HEK293 (cell line): Measurements from ENCODE around the gene CCT3.
A peak's percentile ranks its signal among the peaks of the same experiment; 100 is the strongest.

Experiments
- KLF16 ChIP-seq: fragments of 450-650 bp; formaldehyde crosslinking; IDR thresholded peaks from 2 replicates; pipeline ENCODE4 v1.5.1; 2017; ENCODE audit warnings: missing biosample characterization, missing genetic modification characterization
- KLF7 ChIP-seq: fragments of 450-650 bp; formaldehyde crosslinking; IDR thresholded peaks from 2 replicates; pipeline ENCODE4 v1.5.1; 2016; ENCODE audit warnings: missing biosample characterization, missing genetic modification characterization, borderline replicate concordance
- RBAK ChIP-seq: fragments of 450-650 bp; formaldehyde crosslinking; IDR thresholded peaks from 2 replicates; pipeline ENCODE4 v1.5.1; 2016; ENCODE audit warnings: missing biosample characterization, missing genetic modification characterization
- REPIN1 ChIP-seq: fragments of 450-650 bp; formaldehyde crosslinking; IDR thresholded peaks from 2 replicates; pipeline ENCODE4 v1.5.1; 2017; ENCODE audit warnings: missing biosample characterization, missing genetic modification characterization, low read depth
- SP2 ChIP-seq: fragments of 450-650 bp; formaldehyde crosslinking; IDR thresholded peaks from 2 replicates; pipeline ENCODE4 v1.5.1; 2016; ENCODE audit warnings: missing biosample characterization, missing genetic modification characterization
- SP7 ChIP-seq: fragments of 450-650 bp; formaldehyde crosslinking; IDR thresholded peaks from 2 replicates; pipeline ENCODE4 v1.5.1; 2016; ENCODE audit warnings: missing biosample characterization, missing genetic modification characterization
- ZBTB21 ChIP-seq: fragments of 450-650 bp; formaldehyde crosslinking; IDR thresholded peaks from 2 replicates; pipeline ENCODE4 v1.5.1; 2017; ENCODE audit warnings: missing biosample characterization, missing genetic modification characterization
- ZBTB7A ChIP-seq: fragments of 450-650 bp; formaldehyde crosslinking; IDR thresholded peaks from 2 replicates; pipeline ENCODE4 v1.5.1; 2016; ENCODE audit warnings: low read depth, missing biosample characterization, missing genetic modification characterization
- ZNF221 ChIP-seq: fragments of 450-650 bp; formaldehyde crosslinking; IDR thresholded peaks from 2 replicates; pipeline ENCODE4 v1.5.1; 2017; ENCODE audit warnings: missing biosample characterization, missing genetic modification characterization, borderline replicate concordance
- ZNF341 ChIP-seq: fragments of 450-650 bp; formaldehyde crosslinking; IDR thresholded peaks from 2 replicates; pipeline ENCODE4; 2016; ENCODE audit warnings: low read depth, missing biosample characterization, missing genetic modification characterization
- ZNF404 ChIP-seq: fragments of 450-650 bp; formaldehyde crosslinking; IDR thresholded peaks from 2 replicates; pipeline ENCODE4 v1.5.1; 2017; ENCODE audit warnings: missing biosample characterization, missing genetic modification characterization
- ZNF558 ChIP-seq: fragments of 450-650 bp; formaldehyde crosslinking; IDR thresholded peaks from 2 replicates; pipeline ENCODE4 v1.5.1; 2016; ENCODE audit warnings: missing biosample characterization, missing genetic modification characterization
- ZNF830 ChIP-seq: fragments of 450-650 bp; IDR thresholded peaks from 2 replicates; pipeline ENCODE4 v1.5.0; 2018; ENCODE audit warnings: missing biosample characterization, missing genetic modification characterization, low read depth, mild to moderate bottlenecking, moderate library complexity
- ZNF843 ChIP-seq: fragments of 450-650 bp; formaldehyde crosslinking; IDR thresholded peaks from 2 replicates; pipeline ENCODE4 v1.5.1; 2016; ENCODE audit warnings: missing biosample characterization, missing genetic modification characterization
- ZXDB ChIP-seq: fragments of 450-650 bp; formaldehyde crosslinking; IDR thresholded peaks from 2 replicates; pipeline ENCODE4 v1.5.1; 2016; ENCODE audit warnings: missing biosample characterization, missing genetic modification characterization
- TF ChIP-seq, protein P1 (sequence below): fragments of 450-650 bp; formaldehyde crosslinking; IDR thresholded peaks from 2 replicates; pipeline ENCODE4 v1.5.1; 2016; ENCODE audit warnings: missing biosample characterization, missing genetic modification characterization
- TF ChIP-seq, protein P2 (sequence below): fragments of 450-650 bp; formaldehyde crosslinking; optimal IDR thresholded peaks from 2 replicates; pipeline ENCODE3; 2016; ENCODE audit warnings: missing biosample characterization, mild to moderate bottlenecking, missing genetic modification characterization
- TF ChIP-seq, protein P3 (sequence below): sonication (generic); formaldehyde crosslinking; IDR thresholded peaks from 2 replicates; pipeline ENCODE4 v1.8.1; 2022; ENCODE audit warnings: mild to moderate bottlenecking, moderate library complexity, missing genetic modification reagents
- TF ChIP-seq, protein P4 (sequence below): fragments of 450-650 bp; IDR thresholded peaks from 2 replicates; pipeline ENCODE4 v1.5.1; 2018; ENCODE audit warnings: missing biosample characterization, missing genetic modification characterization
- TF ChIP-seq, protein P5 (sequence below): fragments of 450-650 bp; formaldehyde crosslinking; IDR thresholded peaks from 2 replicates; pipeline ENCODE4 v1.5.1; 2016; ENCODE audit warnings: missing biosample characterization, missing genetic modification characterization
- TF ChIP-seq, protein P6 (sequence below): fragments of 450-650 bp; IDR thresholded peaks from 2 replicates; pipeline ENCODE4 v1.5.1; 2018; ENCODE audit warnings: missing biosample characterization, mild to moderate bottlenecking, missing genetic modification characterization
- TF ChIP-seq, protein P7 (sequence below): fragments of 450-650 bp; formaldehyde crosslinking; IDR thresholded peaks from 2 replicates; pipeline ENCODE4 v1.5.1; 2016; ENCODE audit warnings: missing biosample characterization, missing genetic modification characterization
- TF ChIP-seq, protein P8 (sequence below): fragments of 450-650 bp; formaldehyde crosslinking; IDR thresholded peaks from 2 replicates; pipeline ENCODE4 v1.5.1; 2017; ENCODE audit warnings: missing biosample characterization, missing genetic modification characterization
- TF ChIP-seq, protein P9 (sequence below): fragments of 450-650 bp; formaldehyde crosslinking; IDR thresholded peaks from 2 replicates; pipeline ENCODE4 v1.5.1; 2016; ENCODE audit warnings: missing biosample characterization, missing genetic modification characterization

CCT3 gene

DNA sequence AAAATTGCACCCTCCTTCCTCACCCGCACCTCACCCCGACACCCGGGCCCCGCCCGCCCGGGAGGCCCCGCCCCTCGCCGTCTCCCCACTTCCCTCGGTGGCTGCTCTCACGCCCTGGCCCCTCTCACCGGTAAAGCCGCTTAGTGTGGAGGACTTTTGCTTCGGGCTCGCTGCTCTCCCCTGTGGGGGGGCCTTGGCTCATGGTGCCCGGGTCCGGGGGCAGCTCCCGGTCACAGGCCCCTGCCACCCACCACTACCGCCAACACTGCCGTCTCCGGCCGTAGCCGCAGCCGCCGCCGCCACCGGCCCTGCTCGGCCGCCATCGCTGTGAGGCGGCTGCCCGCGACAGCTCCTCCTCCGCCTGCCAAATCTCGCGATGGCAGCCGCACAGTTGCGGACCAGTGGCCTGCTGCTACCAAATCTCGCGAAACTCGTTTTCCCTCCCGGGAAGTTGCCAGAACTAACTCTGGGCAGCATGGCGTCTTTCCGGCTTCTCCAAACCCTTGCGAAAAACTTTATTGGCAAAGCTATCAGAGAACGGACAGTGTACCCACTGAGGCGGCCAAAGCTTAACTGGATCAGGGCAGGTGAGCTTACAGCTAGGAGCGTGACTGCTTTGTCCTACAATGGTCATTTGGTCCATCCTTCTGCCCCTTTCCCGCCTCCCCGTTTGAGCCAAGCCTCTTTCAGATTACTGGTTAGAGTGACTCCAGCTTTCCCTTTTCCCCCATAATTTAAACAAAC lies 55.4 kb downstream of the CCT3 start, which contains the start of gene SMG5 (continued):
- peak; percentile 78 for TF ChIP-seq ZNF843 (tag by site-specific recombination)
- TF ChIP-seq KLF7: peak; percentile 89; the same call in 1 of the 2 replicates
- TF ChIP-seq, protein P1, sequence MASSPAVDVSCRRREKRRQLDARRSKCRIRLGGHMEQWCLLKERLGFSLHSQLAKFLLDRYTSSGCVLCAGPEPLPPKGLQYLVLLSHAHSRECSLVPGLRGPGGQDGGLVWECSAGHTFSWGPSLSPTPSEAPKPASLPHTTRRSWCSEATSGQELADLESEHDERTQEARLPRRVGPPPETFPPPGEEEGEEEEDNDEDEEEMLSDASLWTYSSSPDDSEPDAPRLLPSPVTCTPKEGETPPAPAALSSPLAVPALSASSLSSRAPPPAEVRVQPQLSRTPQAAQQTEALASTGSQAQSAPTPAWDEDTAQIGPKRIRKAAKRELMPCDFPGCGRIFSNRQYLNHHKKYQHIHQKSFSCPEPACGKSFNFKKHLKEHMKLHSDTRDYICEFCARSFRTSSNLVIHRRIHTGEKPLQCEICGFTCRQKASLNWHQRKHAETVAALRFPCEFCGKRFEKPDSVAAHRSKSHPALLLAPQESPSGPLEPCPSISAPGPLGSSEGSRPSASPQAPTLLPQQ (tag by site-specific recombination): peak; percentile 86
- TF ChIP-seq, protein P2, sequence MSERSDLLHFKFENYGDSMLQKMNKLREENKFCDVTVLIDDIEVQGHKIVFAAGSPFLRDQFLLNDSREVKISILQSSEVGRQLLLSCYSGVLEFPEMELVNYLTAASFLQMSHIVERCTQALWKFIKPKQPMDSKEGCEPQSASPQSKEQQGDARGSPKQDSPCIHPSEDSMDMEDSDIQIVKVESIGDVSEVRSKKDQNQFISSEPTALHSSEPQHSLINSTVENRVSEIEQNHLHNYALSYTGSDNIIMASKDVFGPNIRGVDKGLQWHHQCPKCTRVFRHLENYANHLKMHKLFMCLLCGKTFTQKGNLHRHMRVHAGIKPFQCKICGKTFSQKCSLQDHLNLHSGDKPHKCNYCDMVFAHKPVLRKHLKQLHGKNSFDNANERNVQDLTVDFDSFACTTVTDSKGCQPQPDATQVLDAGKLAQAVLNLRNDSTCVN: peak; percentile 40
- peak; percentile 93 for TF ChIP-seq SP7 (tag by site-specific recombination)
- TF ChIP-seq, protein P3, sequence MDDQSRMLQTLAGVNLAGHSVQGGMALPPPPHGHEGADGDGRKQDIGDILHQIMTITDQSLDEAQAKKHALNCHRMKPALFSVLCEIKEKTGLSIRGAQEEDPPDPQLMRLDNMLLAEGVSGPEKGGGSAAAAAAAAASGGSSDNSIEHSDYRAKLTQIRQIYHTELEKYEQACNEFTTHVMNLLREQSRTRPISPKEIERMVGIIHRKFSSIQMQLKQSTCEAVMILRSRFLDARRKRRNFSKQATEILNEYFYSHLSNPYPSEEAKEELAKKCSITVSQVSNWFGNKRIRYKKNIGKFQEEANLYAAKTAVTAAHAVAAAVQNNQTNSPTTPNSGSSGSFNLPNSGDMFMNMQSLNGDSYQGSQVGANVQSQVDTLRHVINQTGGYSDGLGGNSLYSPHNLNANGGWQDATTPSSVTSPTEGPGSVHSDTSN: no peak
- peak; percentile 83 for TF ChIP-seq REPIN1 (tag by site-specific recombination)
- TF ChIP-seq, protein P4, sequence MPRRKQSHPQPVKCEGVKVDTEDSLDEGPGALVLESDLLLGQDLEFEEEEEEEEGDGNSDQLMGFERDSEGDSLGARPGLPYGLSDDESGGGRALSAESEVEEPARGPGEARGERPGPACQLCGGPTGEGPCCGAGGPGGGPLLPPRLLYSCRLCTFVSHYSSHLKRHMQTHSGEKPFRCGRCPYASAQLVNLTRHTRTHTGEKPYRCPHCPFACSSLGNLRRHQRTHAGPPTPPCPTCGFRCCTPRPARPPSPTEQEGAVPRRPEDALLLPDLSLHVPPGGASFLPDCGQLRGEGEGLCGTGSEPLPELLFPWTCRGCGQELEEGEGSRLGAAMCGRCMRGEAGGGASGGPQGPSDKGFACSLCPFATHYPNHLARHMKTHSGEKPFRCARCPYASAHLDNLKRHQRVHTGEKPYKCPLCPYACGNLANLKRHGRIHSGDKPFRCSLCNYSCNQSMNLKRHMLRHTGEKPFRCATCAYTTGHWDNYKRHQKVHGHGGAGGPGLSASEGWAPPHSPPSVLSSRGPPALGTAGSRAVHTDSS (tag by site-specific recombination): peak; percentile 46; the same call in 1 of the 2 replicates
- TF ChIP-seq, protein P5, sequence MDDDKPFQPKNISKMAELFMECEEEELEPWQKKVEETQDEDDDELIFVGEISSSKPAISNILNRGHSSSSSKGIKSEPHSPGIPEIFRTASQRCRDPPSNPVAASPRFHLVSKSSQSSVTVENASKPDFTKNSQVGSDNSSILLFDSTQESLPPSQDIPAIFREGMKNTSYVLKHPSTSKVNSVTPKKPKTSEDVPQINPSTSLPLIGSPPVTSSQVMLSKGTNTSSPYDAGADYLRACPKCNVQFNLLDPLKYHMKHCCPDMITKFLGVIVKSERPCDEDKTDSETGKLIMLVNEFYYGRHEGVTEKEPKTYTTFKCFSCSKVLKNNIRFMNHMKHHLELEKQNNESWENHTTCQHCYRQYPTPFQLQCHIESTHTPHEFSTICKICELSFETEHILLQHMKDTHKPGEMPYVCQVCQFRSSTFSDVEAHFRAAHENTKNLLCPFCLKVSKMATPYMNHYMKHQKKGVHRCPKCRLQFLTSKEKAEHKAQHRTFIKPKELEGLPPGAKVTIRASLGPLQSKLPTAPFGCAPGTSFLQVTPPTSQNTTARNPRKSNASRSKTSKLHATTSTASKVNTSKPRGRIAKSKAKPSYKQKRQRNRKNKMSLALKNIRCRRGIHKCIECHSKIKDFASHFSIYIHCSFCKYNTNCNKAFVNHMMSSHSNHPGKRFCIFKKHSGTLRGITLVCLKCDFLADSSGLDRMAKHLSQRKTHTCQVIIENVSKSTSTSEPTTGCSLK (tag by site-specific recombination): no peak
- TF ChIP-seq ZXDB (tag by site-specific recombination): peak; percentile 99
- peak; percentile 20; the same call in 1 of the 2 replicates for TF ChIP-seq ZNF341 (tag by site-specific recombination)
- TF ChIP-seq ZNF221: no peak
- peak; percentile 88 for TF ChIP-seq ZBTB21
- TF ChIP-seq ZNF404: no peak
- TF ChIP-seq, protein P6, sequence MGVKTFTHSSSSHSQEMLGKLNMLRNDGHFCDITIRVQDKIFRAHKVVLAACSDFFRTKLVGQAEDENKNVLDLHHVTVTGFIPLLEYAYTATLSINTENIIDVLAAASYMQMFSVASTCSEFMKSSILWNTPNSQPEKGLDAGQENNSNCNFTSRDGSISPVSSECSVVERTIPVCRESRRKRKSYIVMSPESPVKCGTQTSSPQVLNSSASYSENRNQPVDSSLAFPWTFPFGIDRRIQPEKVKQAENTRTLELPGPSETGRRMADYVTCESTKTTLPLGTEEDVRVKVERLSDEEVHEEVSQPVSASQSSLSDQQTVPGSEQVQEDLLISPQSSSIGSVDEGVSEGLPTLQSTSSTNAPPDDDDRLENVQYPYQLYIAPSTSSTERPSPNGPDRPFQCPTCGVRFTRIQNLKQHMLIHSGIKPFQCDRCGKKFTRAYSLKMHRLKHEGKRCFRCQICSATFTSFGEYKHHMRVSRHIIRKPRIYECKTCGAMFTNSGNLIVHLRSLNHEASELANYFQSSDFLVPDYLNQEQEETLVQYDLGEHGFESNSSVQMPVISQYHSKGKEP (tag by site-specific recombination): peak; percentile 59; the same call in 1 of the 2 replicates
- TF ChIP-seq, protein P7, sequence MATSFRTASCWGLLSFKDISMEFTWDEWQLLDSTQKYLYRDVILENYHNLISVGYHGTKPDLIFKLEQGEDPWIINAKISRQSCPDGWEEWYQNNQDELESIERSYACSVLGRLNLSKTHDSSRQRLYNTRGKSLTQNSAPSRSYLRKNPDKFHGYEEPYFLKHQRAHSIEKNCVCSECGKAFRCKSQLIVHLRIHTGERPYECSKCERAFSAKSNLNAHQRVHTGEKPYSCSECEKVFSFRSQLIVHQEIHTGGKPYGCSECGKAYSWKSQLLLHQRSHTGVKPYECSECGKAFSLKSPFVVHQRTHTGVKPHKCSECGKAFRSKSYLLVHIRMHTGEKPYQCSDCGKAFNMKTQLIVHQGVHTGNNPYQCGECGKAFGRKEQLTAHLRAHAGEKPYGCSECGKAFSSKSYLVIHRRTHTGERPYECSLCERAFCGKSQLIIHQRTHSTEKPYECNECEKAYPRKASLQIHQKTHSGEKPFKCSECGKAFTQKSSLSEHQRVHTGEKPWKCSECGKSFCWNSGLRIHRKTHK (tag by site-specific recombination): no peak
- TF ChIP-seq KLF16 (tag by site-specific recombination): peak; percentile 88
- TF ChIP-seq ZNF830 (tag by site-specific recombination): no peak
- TF ChIP-seq ZNF558 (tag by site-specific recombination): peak; percentile 86
- TF ChIP-seq, protein P8, sequence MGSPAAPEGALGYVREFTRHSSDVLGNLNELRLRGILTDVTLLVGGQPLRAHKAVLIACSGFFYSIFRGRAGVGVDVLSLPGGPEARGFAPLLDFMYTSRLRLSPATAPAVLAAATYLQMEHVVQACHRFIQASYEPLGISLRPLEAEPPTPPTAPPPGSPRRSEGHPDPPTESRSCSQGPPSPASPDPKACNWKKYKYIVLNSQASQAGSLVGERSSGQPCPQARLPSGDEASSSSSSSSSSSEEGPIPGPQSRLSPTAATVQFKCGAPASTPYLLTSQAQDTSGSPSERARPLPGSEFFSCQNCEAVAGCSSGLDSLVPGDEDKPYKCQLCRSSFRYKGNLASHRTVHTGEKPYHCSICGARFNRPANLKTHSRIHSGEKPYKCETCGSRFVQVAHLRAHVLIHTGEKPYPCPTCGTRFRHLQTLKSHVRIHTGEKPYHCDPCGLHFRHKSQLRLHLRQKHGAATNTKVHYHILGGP (tag by site-specific recombination): peak; percentile 25; the same call in 1 of the 2 replicates
- TF ChIP-seq, protein P9, sequence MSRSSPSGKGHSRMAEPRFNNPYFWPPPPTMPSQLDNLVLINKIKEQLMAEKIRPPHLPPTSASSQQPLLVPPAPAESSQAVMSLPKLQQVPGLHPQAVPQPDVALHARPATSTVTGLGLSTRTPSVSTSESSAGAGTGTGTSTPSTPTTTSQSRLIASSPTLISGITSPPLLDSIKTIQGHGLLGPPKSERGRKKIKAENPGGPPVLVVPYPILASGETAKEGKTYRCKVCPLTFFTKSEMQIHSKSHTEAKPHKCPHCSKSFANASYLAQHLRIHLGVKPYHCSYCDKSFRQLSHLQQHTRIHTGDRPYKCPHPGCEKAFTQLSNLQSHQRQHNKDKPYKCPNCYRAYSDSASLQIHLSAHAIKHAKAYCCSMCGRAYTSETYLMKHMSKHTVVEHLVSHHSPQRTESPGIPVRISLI: 0 out of 2 replicates have a peak, but pooled peaks have one; percentile 47
- no peak for TF ChIP-seq ZBTB7A (tag by site-specific recombination)
- no peak for TF ChIP-seq RBAK
- TF ChIP-seq SP2 (tag by site-specific recombination): peak; percentile 77
